ENCODE measurements around the gene TTLL6.

TTLL6 gene

DNA sequence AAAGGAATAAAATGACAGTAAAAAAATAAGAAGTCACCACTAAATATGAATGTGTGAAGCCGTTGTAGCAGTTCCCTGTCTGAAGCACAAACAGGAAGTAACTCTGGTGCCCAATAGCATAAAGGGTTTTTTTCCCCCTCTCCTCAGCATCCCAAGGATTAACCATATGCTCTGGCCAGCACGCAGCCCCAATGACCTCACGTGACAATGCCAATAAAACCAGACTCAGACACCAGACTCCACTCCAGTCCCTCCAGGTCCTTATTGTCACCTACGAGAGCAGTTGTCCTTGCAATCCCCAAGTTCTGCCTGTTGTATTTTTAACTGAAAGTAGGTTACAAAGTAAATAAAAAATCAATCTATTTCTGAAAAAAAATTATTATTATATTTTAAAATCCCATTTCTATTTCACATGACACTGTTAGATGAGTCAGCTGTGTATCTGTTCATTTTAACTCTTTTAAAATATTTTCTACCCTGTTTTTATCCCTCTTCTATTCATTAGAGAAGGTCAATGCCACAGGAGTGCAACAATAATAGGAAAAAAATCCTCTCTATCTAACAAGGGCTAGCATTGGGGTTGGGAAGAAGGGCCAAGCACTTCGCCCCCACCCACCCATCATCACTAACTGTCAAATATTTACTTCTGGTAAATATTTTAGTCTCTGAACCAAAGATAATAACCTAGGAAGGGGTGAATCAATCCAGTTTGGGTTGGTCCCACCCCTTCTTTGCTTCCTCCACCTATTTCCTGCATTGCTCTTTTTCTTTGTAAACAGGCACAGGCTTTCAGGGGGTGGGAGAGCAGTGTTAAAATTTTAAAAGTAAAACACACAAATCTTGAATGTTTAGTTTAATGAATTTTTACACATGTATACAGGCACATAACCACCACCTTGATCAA, 101.3 kb downstream of the TTLL6 start:
- no peak for DNase-seq (ENCODE audit: extremely low read depth, low read depth)
- TF ChIP-seq, protein P1, sequence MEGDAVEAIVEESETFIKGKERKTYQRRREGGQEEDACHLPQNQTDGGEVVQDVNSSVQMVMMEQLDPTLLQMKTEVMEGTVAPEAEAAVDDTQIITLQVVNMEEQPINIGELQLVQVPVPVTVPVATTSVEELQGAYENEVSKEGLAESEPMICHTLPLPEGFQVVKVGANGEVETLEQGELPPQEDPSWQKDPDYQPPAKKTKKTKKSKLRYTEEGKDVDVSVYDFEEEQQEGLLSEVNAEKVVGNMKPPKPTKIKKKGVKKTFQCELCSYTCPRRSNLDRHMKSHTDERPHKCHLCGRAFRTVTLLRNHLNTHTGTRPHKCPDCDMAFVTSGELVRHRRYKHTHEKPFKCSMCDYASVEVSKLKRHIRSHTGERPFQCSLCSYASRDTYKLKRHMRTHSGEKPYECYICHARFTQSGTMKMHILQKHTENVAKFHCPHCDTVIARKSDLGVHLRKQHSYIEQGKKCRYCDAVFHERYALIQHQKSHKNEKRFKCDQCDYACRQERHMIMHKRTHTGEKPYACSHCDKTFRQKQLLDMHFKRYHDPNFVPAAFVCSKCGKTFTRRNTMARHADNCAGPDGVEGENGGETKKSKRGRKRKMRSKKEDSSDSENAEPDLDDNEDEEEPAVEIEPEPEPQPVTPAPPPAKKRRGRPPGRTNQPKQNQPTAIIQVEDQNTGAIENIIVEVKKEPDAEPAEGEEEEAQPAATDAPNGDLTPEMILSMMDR (IDR thresholded peaks at IDR 0.05; ENCODE audit: low read depth, low read length), result no peak

Measured in AG09319 (cell line).